GM12892 (cell line): Measurements from ENCODE around the gene ZNF410.

Source experiments
- POLR2A ChIP-seq: IDR thresholded peaks from 2 replicates; pipeline ENCODE4 v1.6.1; 2011; ENCODE audit warnings: low read depth, low read length, control low read depth
- TAF1 ChIP-seq: IDR thresholded peaks from 2 replicates; pipeline ENCODE4 v1.6.1; 2011; ENCODE audit warnings: low read depth, mild to moderate bottlenecking, control low read depth, low read length, borderline replicate concordance

DNA sequence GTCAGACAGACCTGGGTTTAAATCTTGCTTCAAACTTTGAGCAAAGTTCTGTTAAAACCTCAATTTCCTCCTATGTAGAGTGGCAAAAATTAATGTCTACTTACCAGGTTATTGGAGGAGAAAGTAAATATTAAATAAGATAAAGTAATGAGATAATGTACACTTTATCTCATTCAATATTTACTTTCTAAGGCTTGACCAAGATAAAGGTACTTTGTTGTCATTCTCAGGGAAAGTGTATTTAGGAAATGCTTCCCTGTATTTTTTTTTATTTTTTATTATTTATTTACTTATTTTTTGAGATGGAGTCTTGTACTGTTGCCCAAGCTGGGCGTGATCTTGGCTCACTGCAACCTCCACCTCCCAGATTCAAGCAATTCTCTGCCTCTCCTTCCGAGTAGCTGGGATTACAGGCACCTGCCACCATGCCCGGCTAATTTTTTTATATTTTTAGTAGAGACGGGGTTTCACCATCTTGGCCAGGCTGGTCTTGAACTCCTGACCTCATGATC is 58.6 kb downstream of the ZNF410 start:
- TF ChIP-seq POLR2A: no peak
- TF ChIP-seq TAF1: no peak
